GM19239 (cell line): Measurements from ENCODE around the gene RHBDF2.
A peak's percentile ranks its signal among the peaks of the same experiment; 100 is the strongest.

Experiments
- DNase-seq: peaks from one replicate; pipeline ENCODE4 v3.0.0; 2011; ENCODE audit warnings: low spot score; ENCODE audit not compliant: insufficient read length
- FAIRE-seq: peaks from 2 replicates; lab custom pipeline; 2011; peaks lifted over from hg19 to GRCh38; lab: Jason Lieb, UNC

RHBDF2 gene

GRCh38 chr17:76490112-76490710, 11.0 kb downstream of the RHBDF2 start:
- FAIRE-seq: no peak

GRCh38 chr17:76487451-76488192, 13.6 kb downstream of the RHBDF2 start:
- DNase-seq (no peak), FAIRE-seq (no peak)

More at GRCh38 chr17:76490112-76490710, 11.0 kb downstream of the RHBDF2 start:
- no peak for DNase-seq

GRCh38 chr17:76485569-76485968, 15.7 kb downstream of the RHBDF2 start:
- no peak for DNase-seq
- FAIRE-seq: no peak

GRCh38 chr17:76484228-76484725, 16.9 kb downstream of the RHBDF2 start:
- no peak for FAIRE-seq
- DNase-seq: no peak

GRCh38 chr17:76481071-76481655, 20.1 kb downstream of the RHBDF2 start:
- peak; percentile 91 for DNase-seq
- FAIRE-seq: peak; percentile 100

GRCh38 chr17:76480632-76481031, 20.6 kb downstream of the RHBDF2 start:
- FAIRE-seq: no peak
- DNase-seq: no peak

GRCh38 chr17:76479515-76480060, 21.6 kb downstream of the RHBDF2 start:
- FAIRE-seq (peak; percentile 23), DNase-seq (no peak)

GRCh38 chr17:76478730-76479514, 22.3 kb downstream of the RHBDF2 start:
- FAIRE-seq (no peak), DNase-seq (no peak)

GRCh38 chr17:76478097-76478496, 23.1 kb downstream of the RHBDF2 start:
- FAIRE-seq (no peak), DNase-seq (no peak)

- DNase-seq (no peak), FAIRE-seq (no peak)
Measured at GRCh38 chr17:76477576-76477975, 23.6 kb downstream of the RHBDF2 start.

GRCh38 chr17:76476736-76477135, 24.5 kb downstream of the RHBDF2 start:
- DNase-seq: no peak
- FAIRE-seq: no peak

GRCh38 chr17:76475302-76475701, 25.9 kb downstream of the RHBDF2 start:
- DNase-seq (no peak), FAIRE-seq (no peak)

GRCh38 chr17:76474894-76475293, 26.3 kb downstream of the RHBDF2 start:
- FAIRE-seq (no peak), DNase-seq (no peak)

- FAIRE-seq (no peak), DNase-seq (no peak)
Measured at GRCh38 chr17:76474238-76474637, 27.0 kb downstream of the RHBDF2 start.

- FAIRE-seq (no peak), DNase-seq (no peak)
Measured at GRCh38 chr17:76473541-76473985, 27.7 kb downstream of the RHBDF2 start.

GRCh38 chr17:76472726-76473125, 28.5 kb downstream of the RHBDF2 start:
- FAIRE-seq: no peak
- no peak for DNase-seq

GRCh38 chr17:76472258-76472645, 29.0 kb downstream of the RHBDF2 start:
- FAIRE-seq (no peak), DNase-seq (no peak)

GRCh38 chr17:76471498-76472257, 29.5 kb downstream of the RHBDF2 start:
- DNase-seq (no peak), FAIRE-seq (no peak)

GRCh38 chr17:76469991-76470739, 31.1 kb downstream of the RHBDF2 start:
- DNase-seq: no peak
- FAIRE-seq: no peak
